Activated CD4-positive, alpha-beta T cell treated with anti-CD3 and anti-CD28 coated beads, Interleukin-2, amount 50 U/mL, for 4 hours (primary cell): ENCODE results near the gene ZYX.

Experiments
- DNase-seq, 2 experiments: peaks; one replicate each; pipeline ENCODE4 v3.0.0-alpha.2; 2020

The ZYX gene

GRCh38 chr7:143363016-143363937 lies 17.9 kb upstream of the ZYX start:
- DNase-seq: no peak

- no peak for DNase-seq
These were observed 13.2 kb upstream of the ZYX start for GRCh38 chr7:143367972-143368371.

GRCh38 chr7:143368387-143368786 lies 12.8 kb upstream of the ZYX start:
- no peak for DNase-seq

GRCh38 chr7:143369678-143370651 lies 11.2 kb upstream of the ZYX start:
- DNase-seq: no peak

- peak; percentile 34 to 42 for DNase-seq
These were observed 9.1 kb upstream of the ZYX start for GRCh38 chr7:143372070-143372469.

- no peak for DNase-seq
These were observed 7.8 kb upstream of the ZYX start for GRCh38 chr7:143373255-143373794.

- DNase-seq: no peak
These were observed 6.6 kb upstream of the ZYX start for GRCh38 chr7:143374561-143374960.

- no peak for DNase-seq
These were observed 5.7 kb upstream of the ZYX start for GRCh38 chr7:143375298-143376034.

- DNase-seq: no peak
These were observed 4.7 kb upstream of the ZYX start for GRCh38 chr7:143376396-143376795.

- DNase-seq: no peak
These were observed 1.4 kb upstream of the ZYX start for GRCh38 chr7:143379611-143380259.

GRCh38 chr7:143380260-143380645 lies 892 bp upstream of the ZYX start:
- peak; percentile 87 to 89 for DNase-seq

- no peak for DNase-seq
These were observed 431 bp downstream of the ZYX start for GRCh38 chr7:143381427-143382125.

GRCh38 chr7:143382126-143382790 lies 1.1 kb downstream of the ZYX start:
- DNase-seq: no peak

GRCh38 chr7:143382791-143383641 lies 1.9 kb downstream of the ZYX start:
- DNase-seq: no peak

- DNase-seq: no peak
These were observed 2.5 kb downstream of the ZYX start for GRCh38 chr7:143383642-143383957.

- DNase-seq: no peak
These were observed 3.0 kb downstream of the ZYX start for GRCh38 chr7:143384148-143384547.

- DNase-seq: no peak
These were observed 3.8 kb downstream of the ZYX start for GRCh38 chr7:143384661-143385631.

GRCh38 chr7:143385891-143386781 lies 5.0 kb downstream of the ZYX start:
- DNase-seq: no peak
